KBM-7 (cell line): ENCODE measurements around the gene PCSK1N.
A peak's percentile ranks its signal among the peaks of the same experiment; 100 is the strongest.

ENCODE experiments used
- DNase-seq: peaks from one replicate; pipeline ENCODE4 v3.0.0-alpha.2; 2015
- in situ Hi-C: fragments of 300-500 bp; cut with MboI; formaldehyde crosslinking; loops from 2 replicates; pipeline ENCODE4 v1.14.3; 2020; ENCODE audit warnings: low sequenced_read_pairs, low pct_unique_long_range_greater_than_20kb, mixed read lengths

PCSK1N gene

DNA sequence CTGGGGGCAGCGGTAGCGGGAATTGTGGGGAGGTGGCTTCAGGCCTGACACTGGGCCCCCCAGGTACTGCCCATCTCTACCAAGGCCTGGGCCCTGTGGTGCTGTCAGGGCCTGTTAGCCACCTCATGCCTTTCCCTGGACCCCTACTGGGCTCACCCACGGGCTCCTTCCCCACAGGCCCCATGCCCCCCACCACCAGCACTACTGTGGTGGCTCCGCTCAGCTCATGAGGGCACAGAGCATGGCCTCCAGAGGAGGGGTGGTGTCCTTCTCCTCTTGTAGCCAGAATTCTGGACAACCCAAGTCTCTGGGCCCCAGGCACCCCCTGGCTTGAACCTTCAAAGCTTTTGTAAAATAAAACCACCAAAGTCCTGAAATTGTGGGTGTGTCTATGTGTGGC lies 41.5 kb downstream of the PCSK1N start:
- no peak for DNase-seq
- in situ Hi-C loops: no loop called here

DNA sequence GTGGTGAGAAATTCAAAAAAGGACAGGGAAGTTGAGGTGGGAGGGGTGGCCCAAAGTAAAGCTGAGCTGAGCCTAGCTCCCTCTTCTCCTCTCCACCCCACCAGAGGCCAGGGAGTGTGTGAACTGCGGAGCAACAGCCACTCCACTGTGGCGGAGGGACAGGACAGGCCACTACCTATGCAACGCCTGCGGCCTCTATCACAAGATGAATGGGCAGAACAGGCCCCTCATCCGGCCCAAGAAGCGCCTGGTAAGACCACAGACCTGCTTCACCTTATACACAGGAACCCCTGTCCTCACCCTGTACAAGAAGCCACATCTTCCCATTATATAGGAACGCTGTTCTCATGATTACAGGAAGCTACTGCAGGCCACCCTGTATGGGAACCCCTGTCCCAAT lies 43.2 kb downstream of the PCSK1N start:
- in situ Hi-C loops: no loop called here
- DNase-seq: no peak

DNA sequence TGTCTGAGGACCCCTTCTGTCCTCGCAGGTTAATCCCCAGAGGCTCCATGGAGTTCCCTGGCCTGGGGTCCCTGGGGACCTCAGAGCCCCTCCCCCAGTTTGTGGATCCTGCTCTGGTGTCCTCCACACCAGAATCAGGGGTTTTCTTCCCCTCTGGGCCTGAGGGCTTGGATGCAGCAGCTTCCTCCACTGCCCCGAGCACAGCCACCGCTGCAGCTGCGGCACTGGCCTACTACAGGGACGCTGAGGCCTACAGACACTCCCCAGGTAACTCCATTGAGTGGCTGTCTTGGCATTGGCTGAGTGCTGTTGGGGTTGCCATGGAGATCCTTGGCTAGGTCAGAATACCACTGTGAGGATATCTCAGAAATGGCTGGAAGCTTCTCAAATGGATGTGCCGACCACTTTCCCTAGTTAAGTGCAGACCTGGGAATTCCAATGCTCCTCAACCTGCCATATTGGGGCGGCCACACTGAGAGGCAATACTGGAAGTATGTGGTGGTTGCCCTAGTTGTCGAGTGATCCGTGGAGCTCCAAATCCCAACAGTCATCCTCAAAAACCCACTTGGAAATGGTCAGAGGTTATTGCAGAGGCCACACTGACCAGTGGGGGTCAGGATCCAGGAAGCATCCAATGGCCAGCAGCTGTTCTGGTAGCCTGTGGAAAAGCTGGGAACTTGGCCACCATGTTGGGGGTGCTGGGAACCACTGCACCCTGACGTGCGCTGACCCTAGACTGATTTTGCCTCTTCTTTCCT lies 44.2 kb downstream of the PCSK1N start:
- in situ Hi-C loops: no loop called here
- DNase-seq: no peak

DNA sequence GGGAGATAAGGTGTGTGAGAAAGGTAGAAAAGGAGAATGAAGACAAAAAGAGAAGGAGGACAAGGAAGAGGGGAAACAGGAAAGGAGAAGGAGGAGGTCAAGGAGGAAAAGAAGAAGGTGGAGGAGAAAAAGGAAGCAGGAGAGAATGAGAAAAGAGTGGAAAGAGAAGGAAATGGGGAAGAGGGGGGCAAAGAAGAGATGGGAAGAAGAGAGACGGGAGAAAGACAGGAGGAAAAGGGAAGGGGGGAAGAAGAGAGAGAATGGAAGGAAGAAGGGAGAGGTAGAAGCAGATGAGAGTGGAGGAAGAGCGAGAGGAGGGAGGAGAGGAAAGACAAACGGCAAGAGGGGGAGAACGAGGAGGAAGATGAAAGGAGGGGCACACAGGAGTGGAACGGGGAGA lies 44.9 kb downstream of the PCSK1N start:
- in situ Hi-C loops: no loop called here
- no peak for DNase-seq

DNA sequence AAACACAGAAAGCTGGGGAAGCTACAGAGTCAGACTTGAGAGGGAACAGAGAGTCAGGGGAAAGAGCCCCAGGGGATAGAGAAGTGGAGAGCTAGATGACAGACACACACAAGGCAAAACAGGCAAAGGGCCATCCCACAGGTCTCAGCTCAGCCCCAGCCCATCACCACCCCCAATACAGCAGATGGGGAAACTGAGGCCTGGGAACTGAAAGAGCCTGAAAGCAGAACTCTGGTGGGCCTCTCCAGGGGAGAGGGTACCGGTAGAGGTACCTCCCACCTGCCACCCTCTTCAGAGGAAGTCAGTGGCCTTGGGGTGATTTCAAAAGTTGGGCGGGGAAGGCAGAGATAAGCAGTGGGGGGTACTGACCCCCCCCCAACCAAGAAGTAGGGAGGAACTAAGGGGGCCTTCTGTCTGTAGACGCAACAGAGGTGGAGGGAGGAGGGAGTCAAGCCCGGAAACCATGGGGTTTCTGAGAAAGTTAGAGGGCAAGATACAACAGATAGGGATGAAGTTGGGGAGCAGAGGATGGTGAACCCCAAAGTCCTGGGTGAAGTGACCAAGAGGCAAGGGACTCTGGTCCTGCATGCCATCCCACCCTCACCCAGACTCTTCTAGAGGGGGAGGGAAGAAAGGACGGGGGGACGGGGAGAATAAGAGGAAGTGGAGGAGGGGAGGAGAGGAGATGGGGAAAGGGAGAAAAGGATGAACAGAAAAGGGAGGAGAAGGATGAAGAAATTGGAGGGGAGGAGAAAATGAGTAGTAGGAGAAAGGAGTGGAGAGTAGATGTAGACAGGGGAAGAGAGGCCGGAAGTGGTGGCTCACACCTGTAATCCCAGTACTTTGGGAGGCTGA lies 45.8 kb downstream of the PCSK1N start:
- peak; percentile 31 for DNase-seq
- in situ Hi-C loops: no loop called here

DNA sequence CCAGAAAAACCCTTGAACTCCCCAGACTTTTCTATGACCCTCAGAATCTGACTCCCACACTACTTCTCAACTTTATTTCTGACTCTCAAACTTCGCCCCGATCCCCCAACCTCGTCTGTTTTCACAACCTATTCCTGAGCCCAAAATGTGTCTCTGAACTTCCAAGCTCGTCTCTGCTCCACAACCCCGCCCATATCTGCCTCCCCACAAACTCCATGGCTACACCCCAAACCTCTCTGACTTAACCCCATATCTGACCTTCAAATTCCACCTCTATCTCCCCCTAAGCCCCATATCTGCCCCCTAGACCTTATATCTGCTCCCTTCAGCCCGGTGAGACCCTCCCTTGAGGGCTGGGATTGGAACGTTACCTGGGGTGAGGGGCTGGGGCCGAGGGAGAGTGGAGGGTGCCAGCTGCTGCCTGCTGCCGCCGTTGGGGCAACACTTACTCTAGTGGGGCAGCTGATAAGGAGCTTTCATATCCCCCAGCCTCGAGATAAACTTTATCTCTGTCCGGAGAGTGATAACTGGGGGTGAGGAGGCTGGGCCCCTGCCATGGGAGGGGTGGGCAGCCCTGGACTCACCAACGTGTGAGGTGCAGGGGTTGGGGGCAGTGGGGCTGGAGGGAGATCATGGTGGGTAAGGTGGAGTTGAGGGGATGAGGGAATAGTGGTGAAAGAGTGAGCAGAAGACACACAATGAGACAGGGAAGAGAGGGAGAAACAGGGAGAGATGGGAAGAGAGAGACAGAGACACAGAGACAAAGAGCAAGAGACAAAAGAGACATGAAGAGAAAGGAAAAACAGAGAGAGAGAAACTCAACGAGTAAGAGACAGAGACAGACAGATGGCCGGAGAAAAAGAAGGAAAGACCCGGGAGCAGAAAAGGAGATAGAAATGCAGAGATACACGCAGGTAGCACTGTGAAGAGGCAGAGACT lies 47.6 kb downstream of the PCSK1N start:
- no peak for DNase-seq
- in situ Hi-C loops: no loop called here

DNA sequence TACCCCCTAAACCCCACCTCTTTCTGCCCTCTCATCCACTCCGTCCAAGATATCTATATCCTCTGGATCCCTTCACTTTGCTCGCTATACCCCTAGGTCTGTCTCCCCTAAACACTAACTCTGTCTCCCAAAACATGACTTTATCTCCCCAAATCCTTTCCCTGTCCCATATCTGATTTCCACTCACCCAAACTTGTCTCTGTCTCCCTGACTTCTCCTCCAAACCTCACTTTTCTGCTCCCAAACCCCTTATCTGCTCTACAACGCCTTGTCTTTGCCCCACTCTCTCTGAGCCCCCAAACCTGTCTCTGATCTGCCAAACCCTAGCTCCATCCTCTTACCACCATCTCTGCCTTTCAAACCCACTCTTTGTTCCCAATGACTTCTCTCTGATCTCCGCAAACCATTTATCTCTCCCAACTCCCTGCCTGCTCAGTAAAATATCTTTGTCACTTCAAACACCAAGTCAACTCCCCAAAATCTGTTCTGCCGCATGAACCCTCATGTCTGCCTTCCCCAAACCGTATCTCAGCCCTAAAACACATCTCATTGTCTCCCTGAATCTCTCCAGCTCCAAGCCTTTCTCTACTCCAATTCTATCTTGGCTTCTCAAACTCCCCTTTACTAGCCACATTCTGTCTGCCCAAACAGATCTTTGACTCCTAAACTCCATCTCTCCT lies 48.4 kb downstream of the PCSK1N start:
- in situ Hi-C loops: no loop called here
- no peak for DNase-seq

DNA sequence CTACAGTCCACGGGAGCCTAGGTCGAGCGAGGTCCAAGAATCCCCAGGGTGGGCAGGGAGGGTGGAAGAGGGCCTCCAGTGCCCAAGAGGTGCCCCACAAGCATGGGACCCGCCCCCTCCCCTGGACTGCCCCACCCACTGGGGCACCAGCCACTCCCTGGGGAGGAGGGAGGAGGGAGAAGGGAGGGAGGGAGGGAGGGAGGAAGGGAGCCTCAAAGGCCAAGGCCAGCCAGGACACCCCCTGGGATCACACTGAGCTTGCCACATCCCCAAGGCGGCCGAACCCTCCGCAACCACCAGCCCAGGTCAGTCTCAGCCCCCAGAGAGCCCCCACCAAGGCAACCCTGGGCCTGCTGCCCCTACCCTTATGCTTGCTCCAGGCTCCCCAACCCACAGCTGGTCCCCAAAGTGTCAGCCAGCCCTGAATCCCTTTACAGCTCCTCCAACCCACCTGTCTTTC lies 49.0 kb downstream of the PCSK1N start, which contains the start of gene GATA1:
GATA1 (plus strand) TSS at position 250 of the 460 bp plus-strand sequence. CDS start 4,520 bp downstream, outside the sequence.
- in situ Hi-C loops: no loop called here
- DNase-seq: no peak

DNA sequence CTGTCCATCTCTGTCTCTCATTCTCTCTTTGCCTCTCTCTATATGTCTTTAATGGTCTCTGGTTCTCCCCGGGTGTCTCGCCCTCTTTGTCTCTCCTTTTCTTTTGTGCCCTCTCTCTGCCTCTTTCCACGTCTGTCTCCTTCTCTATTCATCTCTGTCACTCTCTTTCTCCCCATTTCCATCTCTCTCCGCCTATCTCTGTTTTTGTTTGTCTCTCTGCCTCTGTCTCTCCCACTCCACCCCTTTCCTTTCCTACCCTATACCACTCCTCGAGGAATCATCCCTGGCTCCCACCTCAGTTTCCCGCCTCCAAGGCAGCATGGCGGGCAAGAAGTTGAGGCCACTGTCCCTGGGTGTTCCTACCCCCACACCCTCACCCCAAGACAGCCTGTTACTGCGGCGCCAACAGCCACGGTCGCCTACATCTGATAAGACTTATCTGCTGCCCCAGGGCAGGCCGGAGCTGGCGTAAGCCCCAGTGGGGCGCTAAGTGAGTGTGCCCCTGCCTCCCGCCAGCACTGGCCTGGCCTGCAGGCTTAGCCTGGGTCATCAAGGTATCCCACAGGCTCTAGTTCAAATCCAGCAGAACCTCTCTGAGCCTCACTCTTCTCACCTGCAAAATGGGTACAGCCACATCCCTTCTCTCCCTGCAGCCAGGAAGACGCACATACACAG lies 49.7 kb downstream of the PCSK1N start:
- in situ Hi-C loops: no loop called here
- DNase-seq: no peak

DNA sequence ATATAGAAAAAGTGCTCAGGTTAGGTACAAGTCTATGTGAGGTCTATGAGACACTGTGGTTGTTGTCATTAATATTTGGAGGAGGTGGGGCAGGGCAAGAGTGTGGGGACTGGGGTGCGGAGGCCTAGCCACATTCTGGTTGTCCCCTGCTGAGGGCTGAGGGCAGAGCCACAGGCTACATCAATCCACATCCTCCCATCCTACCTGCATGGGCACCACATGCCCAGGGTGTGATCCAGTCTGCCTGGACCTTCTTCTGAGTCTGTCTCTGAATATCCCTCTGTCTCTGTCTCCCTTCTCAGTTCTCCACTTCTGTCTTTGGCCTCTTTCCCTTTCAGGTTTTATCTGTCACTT lies 50.2 kb downstream of the PCSK1N start:
- in situ Hi-C loops: no loop called here
- DNase-seq: no peak

DNA sequence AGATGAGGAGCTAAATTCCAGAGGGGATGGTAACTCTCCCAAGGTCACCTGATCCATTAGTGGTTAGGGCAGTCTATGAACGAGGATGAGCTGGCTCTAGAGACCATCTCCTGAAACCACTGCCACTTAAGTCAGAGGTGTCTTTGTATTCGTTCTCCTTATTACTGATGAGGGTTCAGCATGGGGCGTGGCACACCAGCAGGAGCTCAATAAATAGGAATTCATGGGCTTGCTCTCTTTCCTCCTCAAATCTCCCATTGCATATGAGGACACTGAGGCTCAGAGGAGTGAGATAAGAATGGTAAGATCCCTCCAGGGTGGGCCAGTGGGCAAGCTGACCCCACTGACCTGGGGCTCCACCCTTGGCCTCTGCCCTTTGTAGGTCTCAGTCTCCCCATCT lies 50.7 kb downstream of the PCSK1N start:
- in situ Hi-C loops: no loop called here

DNA sequence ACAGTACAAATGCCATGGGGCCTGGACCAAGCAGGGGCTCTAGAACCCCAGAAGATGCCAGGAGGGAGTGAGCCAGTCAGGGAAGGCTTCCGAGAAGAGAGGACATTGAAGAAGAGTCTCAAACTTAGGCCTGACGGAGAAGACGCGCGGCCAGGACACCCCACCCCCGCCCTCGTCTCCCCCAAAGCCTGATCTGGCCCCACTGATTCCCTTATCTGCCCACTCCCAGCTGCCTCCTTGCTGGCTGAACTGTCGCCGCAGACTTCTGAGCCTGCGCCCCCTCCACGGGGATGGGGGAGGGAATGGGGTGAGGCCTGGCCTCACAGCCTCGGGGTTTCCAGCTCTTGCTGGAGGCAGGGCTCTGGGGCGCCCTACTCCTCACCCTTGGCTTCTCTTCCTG lies 52.6 kb downstream of the PCSK1N start:
- in situ Hi-C loops: no loop called here
- DNase-seq: no peak

More for the DNA sequence above, 50.7 kb downstream of the PCSK1N start:
- DNase-seq: no peak

DNA sequence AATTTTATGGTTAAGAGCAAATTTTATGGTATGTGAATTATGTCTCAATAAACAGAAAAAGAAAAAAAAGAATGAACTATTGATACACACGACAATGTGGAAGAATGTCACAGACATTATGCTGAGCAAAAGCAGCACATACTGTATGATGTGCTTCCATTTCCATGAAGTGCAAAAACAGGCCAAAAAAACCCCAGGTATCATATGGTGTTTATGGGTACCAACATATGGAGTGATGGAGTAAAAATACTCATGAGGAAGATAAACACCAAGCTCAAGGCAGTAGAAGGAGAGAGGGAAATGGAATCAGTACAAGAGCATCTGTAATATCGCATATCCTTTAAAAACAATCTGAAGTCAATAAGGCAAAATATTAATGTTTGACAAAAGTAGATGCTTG lies 53.2 kb downstream of the PCSK1N start:
- in situ Hi-C loops: no loop called here
- DNase-seq: no peak

DNA sequence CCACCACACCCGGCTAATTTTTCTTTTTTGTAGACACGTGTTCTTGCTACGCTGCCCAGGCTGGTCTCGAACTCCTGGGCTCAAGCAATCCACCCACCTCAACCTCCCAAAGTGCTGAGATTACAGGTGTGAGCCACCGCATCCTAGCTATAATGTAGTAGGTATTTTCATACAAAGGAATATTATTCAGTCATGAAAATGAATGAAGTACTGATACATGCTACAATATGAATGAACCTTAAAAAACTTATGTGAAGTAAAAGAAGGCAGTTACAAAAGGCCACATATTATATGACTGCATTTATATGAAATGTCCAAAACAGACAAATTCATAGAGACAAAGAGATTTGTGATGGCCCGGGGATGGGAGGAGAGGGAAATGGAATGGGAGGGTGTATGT lies 53.7 kb downstream of the PCSK1N start:
- no peak for DNase-seq

More for the DNA sequence above, 53.7 kb downstream of the PCSK1N start:
- in situ Hi-C loops: no loop called here
